ENCODE measurements around the gene RNF121. TPM values are rescaled to one million over a fixed set of nuclear protein-coding genes. Genes with fewer than 3 reads are reported as not detected.
"Not testable (repeated sequence)": the region's sequence is repeated elsewhere in the genome, so short reads cannot be mapped to it uniquely, and the experiment has no call there.

Gene RNF121
- 22.7 and 32.7 TPM in 2 replicates for total RNA-seq (2014; rRNA removed; shearing (Covaris generic))
- polyA plus RNA-seq (2015; cell fraction: cytosol; rRNA removed), result 21.7 and 26.3 TPM in 2 replicates
- 34.8 and 36.7 TPM in 2 replicates for polyA plus RNA-seq (2015; cell fraction: nucleus; rRNA removed)

- DNase-seq (ENCODE audit: low read depth), result peak; percentile 91
Observed at GRCh38 chr11:71928737-71929443, at the start of gene RNF121. TSS of gene RNF121 (plus strand) at chr11:71929046. CDS start at chr11:71929062, 16 bp downstream.

GRCh38 chr11:71885806-71886205 is 43.0 kb upstream of the RNF121 start:
- DNase-seq (ENCODE audit: low read depth), result not testable (repeated sequence)

- not testable (repeated sequence) for DNase-seq (ENCODE audit: low read depth)
Observed at GRCh38 chr11:71888335-71889010, 40.4 kb upstream of the RNF121 start.

DNA sequence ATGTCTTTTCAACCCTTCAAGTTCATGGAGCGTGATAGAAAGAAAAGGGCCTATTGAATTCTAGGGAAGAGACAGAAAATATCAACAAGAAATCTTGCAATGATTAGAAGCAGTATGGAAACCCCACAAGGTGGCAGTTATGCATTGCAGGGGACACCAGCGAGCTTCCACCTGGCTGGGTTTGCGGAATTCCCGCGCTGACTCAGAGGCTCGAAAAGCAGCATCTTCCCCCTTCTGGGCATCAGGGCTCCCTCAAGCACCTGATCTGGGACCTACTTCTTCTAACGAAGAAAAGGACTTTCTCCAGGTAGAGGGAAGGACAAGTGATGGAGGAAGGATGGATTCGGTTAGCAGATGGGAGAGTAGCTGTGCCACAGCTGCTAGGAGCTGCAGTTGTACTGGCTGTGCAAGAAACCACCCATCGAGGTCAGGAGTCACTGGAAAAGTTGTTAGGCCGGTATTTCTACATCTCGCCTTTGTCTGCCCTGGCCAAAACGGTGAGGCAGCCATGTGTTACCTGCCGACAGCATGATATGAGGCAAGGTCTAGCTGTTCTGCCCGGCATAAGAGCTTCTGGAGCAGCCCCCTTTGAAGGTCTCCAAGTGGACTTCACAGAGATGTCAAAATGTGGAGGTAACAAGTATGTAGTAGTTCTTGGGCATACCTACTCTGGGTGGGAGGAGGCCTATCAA is 39.5 kb upstream of the RNF121 start:
- DNase-seq (ENCODE audit: low read depth), result not testable (repeated sequence)

GRCh38 chr11:71895961-71896360 is 32.9 kb upstream of the RNF121 start:
- no peak for DNase-seq (ENCODE audit: low read depth)

- DNase-seq (ENCODE audit: low read depth), result peak; percentile 14
Observed at GRCh38 chr11:71901137-71901536, 27.7 kb upstream of the RNF121 start.

GRCh38 chr11:71908218-71908617 is 20.6 kb upstream of the RNF121 start:
- no peak for DNase-seq (ENCODE audit: low read depth)

GRCh38 chr11:71910775-71911174 is 18.1 kb upstream of the RNF121 start:
- DNase-seq (ENCODE audit: low read depth), result not testable (repeated sequence)

GRCh38 chr11:71911321-71911985 is 17.4 kb upstream of the RNF121 start:
- not testable (repeated sequence) for DNase-seq (ENCODE audit: low read depth)

GRCh38 chr11:71911986-71912340 is 16.9 kb upstream of the RNF121 start:
- DNase-seq (ENCODE audit: low read depth), result not testable (repeated sequence)

DNA sequence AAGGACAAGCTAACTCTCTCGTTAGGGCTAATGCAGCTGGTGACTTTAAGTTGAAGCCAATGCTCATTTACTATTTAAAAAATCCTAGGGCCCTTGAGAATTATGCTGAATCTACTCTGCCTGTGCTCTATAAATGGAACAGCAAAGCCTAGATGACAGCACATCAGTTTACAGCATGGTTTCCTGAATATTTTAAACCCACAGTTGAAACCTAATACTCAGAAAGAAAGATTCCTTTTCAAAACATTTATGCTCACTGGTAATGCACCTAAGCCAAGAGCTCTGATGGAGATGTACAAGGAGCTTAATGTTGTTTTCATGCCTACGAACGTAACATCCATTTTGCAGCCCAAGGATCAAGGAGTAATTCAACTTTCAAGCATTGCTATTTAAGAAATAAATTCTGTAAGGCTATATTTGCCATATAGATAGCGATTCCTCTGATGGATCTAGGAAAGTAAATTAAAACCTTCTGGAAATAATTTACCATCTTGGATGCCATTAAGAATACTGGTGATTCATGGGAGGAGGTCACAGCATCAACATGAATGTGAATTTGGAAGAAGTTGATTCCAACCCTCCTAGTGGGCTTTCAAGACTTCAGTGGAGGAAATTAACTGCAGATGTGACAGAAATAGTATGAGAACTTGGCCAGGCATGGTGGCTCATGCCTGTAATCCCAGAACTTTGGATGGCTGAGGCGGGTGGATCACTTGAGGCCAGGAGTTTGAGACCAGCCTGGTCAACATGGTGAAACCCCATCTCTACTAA is 14.9 kb upstream of the RNF121 start:
- DNase-seq (ENCODE audit: low read depth), result no peak

GRCh38 chr11:71914617-71915189 is 14.1 kb upstream of the RNF121 start:
- no peak for DNase-seq (ENCODE audit: low read depth)

DNA sequence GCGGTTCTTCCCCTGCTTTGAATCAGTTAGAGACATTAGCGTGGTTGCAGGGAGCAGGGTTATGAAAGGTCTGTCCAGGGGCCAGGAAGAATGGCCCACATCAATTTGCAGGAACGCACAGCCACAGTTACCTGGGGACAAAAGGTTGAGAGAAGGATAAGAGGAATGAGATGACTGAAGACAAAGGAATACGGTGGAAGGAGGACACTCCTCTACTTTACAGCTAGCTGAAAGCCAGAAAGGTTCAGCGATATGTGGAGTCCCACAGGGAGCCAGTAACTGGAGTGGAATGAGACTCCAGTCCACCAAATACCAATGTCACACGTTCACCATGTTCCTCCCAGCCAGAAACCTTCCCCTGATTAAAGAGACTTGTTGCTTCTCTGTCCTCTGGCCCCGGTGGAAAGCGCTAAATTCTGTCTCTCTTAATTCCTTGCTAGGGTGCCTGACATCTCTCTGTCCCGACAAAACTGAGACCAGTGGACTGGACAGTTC is 11.2 kb upstream of the RNF121 start:
- no peak for DNase-seq (ENCODE audit: low read depth)

GRCh38 chr11:71927820-71928736 is 768 bp upstream of the RNF121 start, which contains the start of gene XNDC1N:
TSS of gene XNDC1N (minus strand) at chr11:71928594. CDS start at chr11:71923353, 5,241 bp downstream.
- DNase-seq (ENCODE audit: low read depth), result peak; percentile 88

- DNase-seq (ENCODE audit: low read depth), result no peak
Observed at GRCh38 chr11:71929491-71929890, 645 bp downstream of the RNF121 start.

DNA sequence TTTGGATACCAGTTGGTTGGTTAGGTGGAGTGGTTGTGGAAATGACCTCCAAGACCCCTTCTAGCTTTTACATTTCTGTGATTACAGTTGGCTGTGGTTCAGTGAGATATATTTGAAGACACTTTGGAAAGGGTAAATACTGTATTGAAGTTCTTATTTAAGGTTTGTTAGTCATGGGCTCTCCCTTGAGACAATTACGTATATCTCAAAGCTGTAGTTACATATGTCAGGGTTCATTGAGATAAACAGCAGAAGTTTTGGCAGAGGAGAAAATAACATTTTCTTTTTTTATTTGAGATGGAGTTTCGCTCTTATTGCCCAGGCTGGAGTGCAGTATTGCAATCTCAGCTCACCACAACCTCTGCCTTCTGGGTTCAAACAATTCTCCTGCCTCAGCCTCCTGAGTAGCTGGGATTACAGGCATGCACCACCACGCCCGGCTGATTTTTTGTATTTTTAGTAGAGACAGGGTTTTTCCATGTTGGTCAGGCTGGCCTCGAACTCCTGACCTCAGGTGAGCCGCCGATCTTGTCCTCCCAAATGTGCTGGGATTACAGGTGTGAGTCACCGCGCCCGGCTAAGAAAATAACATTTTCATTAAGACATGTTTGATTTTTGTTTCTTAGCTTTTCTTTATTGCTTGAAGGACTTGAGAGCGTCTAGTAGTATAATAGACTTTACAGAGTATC is 1.9 kb downstream of the RNF121 start:
- no peak for DNase-seq (ENCODE audit: low read depth)

DNA sequence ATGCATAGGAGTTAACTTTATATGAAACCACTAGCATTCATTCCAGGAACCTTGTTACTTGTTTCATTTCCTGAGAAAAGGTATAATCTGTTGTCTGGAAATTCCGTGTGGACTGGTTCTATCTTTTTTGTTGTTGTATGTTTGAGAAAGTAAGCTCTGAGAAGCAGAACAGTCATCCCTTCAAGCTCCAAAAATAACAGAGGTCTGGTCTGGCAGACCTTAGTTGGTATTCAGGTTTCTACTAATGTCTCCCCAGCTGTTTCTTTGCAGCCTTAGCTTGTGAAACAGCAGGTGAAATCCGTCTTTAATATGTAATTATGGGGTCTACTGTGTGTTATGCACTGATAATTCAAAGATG is 2.4 kb downstream of the RNF121 start:
- no peak for DNase-seq (ENCODE audit: low read depth)

- DNase-seq (ENCODE audit: low read depth), result no peak
Observed at GRCh38 chr11:71933141-71933933, 4.5 kb downstream of the RNF121 start.
